Measurements from ENCODE around the gene METTL14.

The METTL14 gene

GRCh38 chr4:118734491-118735205, 49.5 kb downstream of the METTL14 start:
- no peak for DNase-seq

GRCh38 chr4:118736900-118737299, 51.7 kb downstream of the METTL14 start:
- no peak for DNase-seq

GRCh38 chr4:118738090-118738489, 52.9 kb downstream of the METTL14 start:
- no peak for DNase-seq

GRCh38 chr4:118739022-118739713, 54.0 kb downstream of the METTL14 start:
- DNase-seq: no peak

- DNase-seq: no peak
Observed at GRCh38 chr4:118740869-118741268, 55.7 kb downstream of the METTL14 start.

- no peak for DNase-seq
Observed at GRCh38 chr4:118741301-118741855, 56.2 kb downstream of the METTL14 start.

GRCh38 chr4:118742050-118742449, 56.9 kb downstream of the METTL14 start:
- no peak for DNase-seq

GRCh38 chr4:118743867-118744266, 58.7 kb downstream of the METTL14 start:
- no peak for DNase-seq

GRCh38 chr4:118745357-118745756, 60.2 kb downstream of the METTL14 start:
- DNase-seq: no peak

GRCh38 chr4:118746251-118746919, 61.2 kb downstream of the METTL14 start:
- DNase-seq: no peak

- DNase-seq: no peak
Observed at GRCh38 chr4:118749347-118749988, 64.3 kb downstream of the METTL14 start.

- DNase-seq: no peak
Observed at GRCh38 chr4:118751629-118752323, 66.6 kb downstream of the METTL14 start.

- DNase-seq: no peak
Observed at GRCh38 chr4:118752551-118752950, 67.4 kb downstream of the METTL14 start.

GRCh38 chr4:118753096-118753495, 67.9 kb downstream of the METTL14 start:
- DNase-seq: no peak

- no peak for DNase-seq
Observed at GRCh38 chr4:118753685-118754084, 68.5 kb downstream of the METTL14 start.

GRCh38 chr4:118754890-118755289, 69.7 kb downstream of the METTL14 start:
- no peak for DNase-seq

- no peak for DNase-seq
Observed at GRCh38 chr4:118755438-118756226, 70.4 kb downstream of the METTL14 start.

GRCh38 chr4:118756429-118756828, 71.2 kb downstream of the METTL14 start:
- DNase-seq: no peak

- no peak for DNase-seq
Observed at GRCh38 chr4:118756958-118757357, 71.8 kb downstream of the METTL14 start.

- DNase-seq: no peak
Observed at GRCh38 chr4:118757761-118758251, 72.6 kb downstream of the METTL14 start.

GRCh38 chr4:118758293-118758692, 73.1 kb downstream of the METTL14 start:
- no peak for DNase-seq

All from amniotic stem cell (primary cell).